Measurements from ENCODE around the gene NDUFA11. TPM values are rescaled to one million over a fixed set of nuclear protein-coding genes. Genes with fewer than 3 reads are reported as not detected.
A peak's percentile ranks its signal among the peaks of the same experiment; 100 is the strongest.

Gene NDUFA11
- total RNA-seq, 4 donors from 2014 or later: 149 to 352 (median 235) TPM

DNA sequence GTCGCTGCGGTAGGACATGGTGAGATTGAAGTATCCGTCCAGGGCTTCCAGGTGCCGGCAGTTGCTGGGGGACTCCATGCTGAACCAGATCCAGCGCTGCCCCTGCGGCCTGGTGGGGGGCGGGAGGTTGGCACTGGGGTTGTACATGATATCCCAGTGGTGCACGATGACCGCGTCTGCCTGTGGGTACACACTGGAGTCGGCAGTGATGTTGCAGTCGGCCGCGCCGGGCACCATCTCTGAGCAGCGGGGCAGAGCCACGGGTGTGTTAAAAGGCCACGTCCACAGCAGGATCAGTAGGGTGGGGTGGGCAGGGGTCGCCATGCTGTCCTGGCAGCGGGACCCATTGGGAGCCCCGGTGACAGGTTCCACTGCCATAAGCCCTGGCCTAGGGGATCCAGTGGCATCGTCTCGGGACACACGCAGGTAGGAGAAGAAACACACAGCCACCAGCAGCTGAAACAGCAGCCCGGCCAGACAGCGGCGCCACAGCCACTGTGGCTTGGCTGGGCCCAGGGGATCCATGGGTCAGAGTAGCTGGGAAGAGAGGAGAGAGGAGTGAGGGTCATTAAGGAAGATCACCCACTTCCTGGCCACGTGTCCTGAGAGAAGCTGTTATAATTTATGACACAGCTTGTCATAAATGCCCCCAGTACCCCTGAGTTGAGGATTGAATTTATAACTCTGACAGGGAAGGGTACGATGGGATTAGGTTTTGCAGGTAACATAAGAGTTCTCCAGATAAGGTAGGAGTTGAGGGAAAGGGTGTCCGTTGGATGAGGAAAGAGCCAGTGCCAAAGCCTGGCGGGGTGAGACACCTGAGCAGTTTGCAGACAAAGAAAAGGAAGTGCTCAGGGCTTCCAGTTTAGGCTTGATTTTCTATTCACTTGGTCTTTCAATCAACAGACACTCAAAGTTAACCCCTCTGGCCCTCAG, 36.1 kb downstream of the NDUFA11 start:
- Histone ChIP-seq H3K9me3 (no peaks in the 10 kb centered on the region), H3K4me1 (no peaks in the 10 kb centered on the region), H3K36me3 (no peaks in the 10 kb centered on the region), H3K27ac (no peak overlapping the region), H3K4me3 (no peak overlapping the region), H3K27me3 (no peaks in the 10 kb centered on the region)
- in situ Hi-C loops (cut with MboI; ENCODE audit: low pct_ligation_motif_present in 1 of 4, low pct_unique_long_range_greater_than_20kb in 1 of 4, low sequenced_read_pairs in 3 of 4): no loop called here
- no peak for DNase-seq
- intact Hi-C loops (cut with DNase I; ENCODE audit: low total_unique reads): no loop called here
- 31 to 87% methylated on average over 4 to 25 of the region's 31 CpGs for WGBS, 2 donors (ENCODE audit: low coverage in 1 of 2)
- TF ChIP-seq CTCF (IDR thresholded peaks at IDR 0.05): no peak
- TF ChIP-seq POLR2A (IDR thresholded peaks at IDR 0.05): no peak
- TF ChIP-seq POLR2AphosphoS5 (IDR thresholded peaks at IDR 0.05): no peak
- TF ChIP-seq EP300 (IDR thresholded peaks at IDR 0.05; ENCODE audit: low read depth): no peak

- no peak overlapping the region for H3K27ac ChIP-seq
- in situ Hi-C loops (cut with MboI; ENCODE audit: low pct_ligation_motif_present in 1 of 4, low pct_unique_long_range_greater_than_20kb in 1 of 4, low sequenced_read_pairs in 3 of 4) (no loop called here), intact Hi-C loops (cut with DNase I; ENCODE audit: low total_unique reads) (no loop called here)
- H3K9me3 ChIP-seq: no peaks in the 10 kb centered on the region
- no peak overlapping the region for H3K4me3 ChIP-seq
- TF ChIP-seq POLR2AphosphoS5 (IDR thresholded peaks at IDR 0.05) (no peak), EP300 (IDR thresholded peaks at IDR 0.05; ENCODE audit: low read depth) (no peak), CTCF (IDR thresholded peaks at IDR 0.05) (no peak), POLR2A (IDR thresholded peaks at IDR 0.05) (no peak)
- no peak for DNase-seq
- 73% methylated on average over 11 of the region's 11 CpGs; no CpG with 5 or more reads in 1 of the 2 donors for WGBS, 2 donors (ENCODE audit: low coverage in 1 of 2)
- H3K4me1 ChIP-seq: no peaks in the 10 kb centered on the region
- H3K27me3 ChIP-seq: no peaks in the 10 kb centered on the region
- no peaks in the 10 kb centered on the region for H3K36me3 ChIP-seq
These were observed 37.8 kb downstream of the NDUFA11 start for GRCh38 chr19:5865772-5866171.

DNA sequence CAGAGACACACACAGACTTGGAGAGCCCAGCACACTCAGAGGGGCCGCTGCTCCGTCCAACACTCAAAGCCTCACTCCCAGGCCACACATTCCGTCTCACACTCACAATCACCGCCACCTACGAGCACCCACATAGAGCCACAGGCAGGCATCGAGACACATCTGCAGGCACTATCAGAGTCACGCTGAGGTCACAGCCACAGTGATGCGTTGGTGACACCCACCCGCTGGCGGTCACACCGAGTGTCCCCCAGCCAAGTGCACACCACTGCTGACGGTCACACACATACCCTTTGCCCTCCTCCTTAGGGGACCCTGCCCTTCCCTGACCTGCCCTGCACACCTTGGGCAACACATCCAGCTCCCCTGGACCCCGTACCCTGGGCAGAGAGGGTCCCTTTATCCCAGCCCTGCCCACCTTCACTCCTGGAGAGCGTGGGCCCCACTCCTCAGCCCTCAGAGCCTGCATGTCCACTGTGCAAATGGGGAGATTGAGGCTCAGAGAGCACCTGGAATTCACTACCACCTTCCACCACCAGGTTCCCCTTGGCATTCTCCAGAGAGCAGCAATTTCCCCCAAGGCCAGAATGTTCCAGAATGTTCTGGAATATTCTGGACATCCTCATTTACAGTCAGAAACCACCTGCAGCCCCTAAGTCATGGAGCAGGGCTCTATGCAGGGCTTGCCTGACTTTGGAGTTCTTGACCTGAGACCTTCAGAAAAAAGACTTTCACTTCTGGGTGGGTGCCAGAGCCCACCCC, 38.7 kb downstream of the NDUFA11 start:
- in situ Hi-C loops (cut with MboI; ENCODE audit: low pct_ligation_motif_present in 1 of 4, low pct_unique_long_range_greater_than_20kb in 1 of 4, low sequenced_read_pairs in 3 of 4): no loop called here
- H3K27me3 ChIP-seq: no peaks in the 10 kb centered on the region
- TF ChIP-seq POLR2A (IDR thresholded peaks at IDR 0.05) (no peak), CTCF (IDR thresholded peaks at IDR 0.05) (peak in 3 of 5 experiments; percentile 20 to 27 (median 20)), POLR2AphosphoS5 (IDR thresholded peaks at IDR 0.05) (no peak)
- H3K9me3 ChIP-seq: no peaks in the 10 kb centered on the region
- intact Hi-C loops (cut with DNase I; ENCODE audit: low total_unique reads): no loop called here
- no peaks in the 10 kb centered on the region for H3K4me1 ChIP-seq
- no peaks in the 10 kb centered on the region for H3K36me3 ChIP-seq
- no peak overlapping the region for H3K4me3 ChIP-seq
- no peak for DNase-seq
- H3K27ac ChIP-seq: no peak overlapping the region
- WGBS, 2 donors (ENCODE audit: low coverage in 1 of 2): 88% methylated on average over 14 of the region's 14 CpGs; no CpG with 5 or more reads in 1 of the 2 donors

DNA sequence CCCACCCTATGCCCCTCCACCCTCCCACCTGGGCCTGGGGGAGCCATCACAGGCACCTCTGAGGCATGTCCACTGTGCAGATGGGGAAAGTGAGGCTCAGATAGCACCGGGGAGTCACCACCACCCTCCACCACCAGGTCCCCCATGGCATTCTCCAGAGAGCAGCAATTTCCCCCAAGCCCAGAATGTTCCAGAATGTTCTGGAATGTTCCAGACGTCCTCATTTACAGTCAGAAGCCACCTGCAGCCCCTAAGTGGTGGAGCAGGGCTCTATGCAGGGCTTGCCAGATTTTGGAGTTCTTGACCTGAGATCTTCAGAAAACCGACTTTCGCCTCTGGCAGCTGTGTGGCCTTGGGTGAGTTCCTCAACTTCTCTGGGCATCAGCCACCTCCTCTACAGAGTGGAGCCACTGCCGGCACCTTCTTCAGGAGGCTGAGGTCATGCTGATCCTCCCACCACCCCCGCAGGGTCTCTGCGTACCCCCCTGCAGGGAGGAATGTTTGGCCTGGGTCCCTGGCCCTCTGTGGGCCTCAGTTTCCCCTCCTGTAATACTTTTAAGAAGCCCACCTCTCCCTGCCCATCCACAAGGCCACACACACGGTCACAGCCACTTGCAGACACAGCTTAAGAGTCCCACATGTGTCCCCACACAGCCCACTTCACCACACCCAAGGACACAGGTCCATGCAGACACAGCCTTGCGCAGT, 39.4 kb downstream of the NDUFA11 start:
- Histone ChIP-seq H3K4me3 (no peak overlapping the region), H3K4me1 (no peaks in the 10 kb centered on the region), H3K27ac (no peak overlapping the region), H3K27me3 (no peaks in the 10 kb centered on the region), H3K36me3 (no peaks in the 10 kb centered on the region), H3K9me3 (no peaks in the 10 kb centered on the region)
- DNase-seq: no peak
- no peak for TF ChIP-seq CTCF (IDR thresholded peaks at IDR 0.05)
- TF ChIP-seq POLR2AphosphoS5 (IDR thresholded peaks at IDR 0.05): no peak
- no peak for TF ChIP-seq EP300 (IDR thresholded peaks at IDR 0.05; ENCODE audit: low read depth)
- no peak for TF ChIP-seq POLR2A (IDR thresholded peaks at IDR 0.05)
- in situ Hi-C loops (cut with MboI; ENCODE audit: low pct_ligation_motif_present in 1 of 4, low pct_unique_long_range_greater_than_20kb in 1 of 4, low sequenced_read_pairs in 3 of 4): no loop called here
- intact Hi-C loops (cut with DNase I; ENCODE audit: low total_unique reads): no loop called here
- 77% methylated on average over 9 of the region's 9 CpGs; no CpG with 5 or more reads in 1 of the 2 donors for WGBS, 2 donors (ENCODE audit: low coverage in 1 of 2)
